ENCODE data around the gene NRXN3. TPM values are rescaled to one million over a fixed set of nuclear protein-coding genes. Genes with fewer than 3 reads are reported as not detected.

Gene NRXN3
- total and polyA plus RNA-seq, 2 experiments from 2014 or later, result 1.0 to 1.8 TPM

- TF ChIP-seq ZNF462 (CRISPR knock-in tag; IDR thresholded peaks at IDR 0.05) (no peak), NANOG (IDR thresholded peaks at IDR 0.05; ENCODE audit: borderline replicate concordance) (no peak)
Observed at GRCh38 chr14:79432640-79433039, 1262.5 kb downstream of the NRXN3 start (continued).

GRCh38 chr14:79436335-79436734, 1266.2 kb downstream of the NRXN3 start:
- Histone ChIP-seq H3F3A (replicated peaks; ENCODE audit: low read depth) (no peaks in the 10 kb centered on the region), H2AFZ (no peak overlapping the region), H3K79me2 (replicated peaks; ENCODE audit: insufficient read depth) (no peaks in the 10 kb centered on the region), H3K4me1 (ENCODE audit: insufficient read depth) (peaks cover 29% of the 10 kb centered on the region), H3K4me2 (no peak overlapping the region), H3K27me3 (ENCODE audit: insufficient read depth) (no peaks in the 10 kb centered on the region), H3K27ac (ENCODE audit: low read depth) (no peak overlapping the region), H3K9me2 (ENCODE audit: insufficient read depth) (no peaks in the 10 kb centered on the region), H3K4me3 (no peak overlapping the region), H3K36me3 (ENCODE audit: insufficient read depth) (no peaks in the 10 kb centered on the region), H4K20me1 (replicated peaks; ENCODE audit: insufficient read depth) (no peaks in the 10 kb centered on the region)
- Mint-ChIP-seq H3K4me1 (peaks cover 40% of the 10 kb centered on the region), H3K9me3 (no peaks in the 10 kb centered on the region), H3K27me3 (ENCODE audit: insufficient read depth, low read depth, poor library complexity) (peaks cover 2% of the 10 kb centered on the region), H3K36me3 (ENCODE audit: low read depth) (no peaks in the 10 kb centered on the region), H3K27ac (no peak overlapping the region), H3K4me3 (no peak overlapping the region)
- DNase-seq (ENCODE audit: low spot score), result no peak
- ATAC-seq, result no peak
- no peak for TF ChIP-seq POLR2AphosphoS5 (IDR thresholded peaks at IDR 0.05; ENCODE audit: low read depth)
- TF ChIP-seq ZNF462 (CRISPR knock-in tag; IDR thresholded peaks at IDR 0.05), result no peak
- no peak for TF ChIP-seq CREB1 (CRISPR knock-in tag; IDR thresholded peaks at IDR 0.05; ENCODE audit: low read depth)
- TF ChIP-seq EZH2phosphoT487 (IDR thresholded peaks at IDR 0.05; ENCODE audit: unreplicated experiment), result no peak
- no peak for TF ChIP-seq ETS1 (IDR thresholded peaks at IDR 0.05)
- TF ChIP-seq ZNF331 (CRISPR knock-in tag; IDR thresholded peaks at IDR 0.05; ENCODE audit: low read depth), result no peak
- TF ChIP-seq ZNF114 (CRISPR knock-in tag; IDR thresholded peaks at IDR 0.05), result no peak
- TF ChIP-seq NANOG (IDR thresholded peaks at IDR 0.05; ENCODE audit: borderline replicate concordance), result no peak
- TF ChIP-seq EZH2 (IDR thresholded peaks at IDR 0.05; ENCODE audit: low read depth, unreplicated experiment), result no peak

All from GM23338 (cell line).